Measurements from ENCODE around the gene OGA. TPM values are rescaled to one million over a fixed set of nuclear protein-coding genes. Genes with fewer than 3 reads are reported as not detected.

Gene OGA
- total and polyA plus RNA-seq, 2 of the 8 experiments (the other 6 are each of a cell fraction or from before 2014, with no cell fraction given): 31.2 to 107 TPM

DNA sequence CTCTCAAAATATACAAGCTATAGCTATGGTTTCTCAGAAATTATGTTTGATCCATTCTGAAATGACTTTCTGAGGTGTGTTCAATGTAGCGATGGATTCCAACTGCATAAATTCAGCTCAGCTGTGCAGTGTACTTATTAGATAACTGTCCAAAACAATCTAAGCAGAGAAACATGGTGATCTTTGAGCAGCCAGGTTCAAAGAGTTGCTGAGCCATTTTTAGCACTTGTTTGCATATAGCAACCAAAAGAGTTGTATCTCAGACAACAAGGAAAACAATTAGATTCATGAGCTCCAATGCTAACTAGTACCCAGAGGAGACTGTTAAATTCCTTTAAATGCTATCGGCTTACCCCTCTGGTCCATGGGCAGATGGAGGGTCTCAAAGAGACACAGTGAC lies 41.3 kb upstream of the OGA start:
- Histone ChIP-seq H3K4ac (replicated peaks; ENCODE audit: insufficient read length, low read depth, low read length) (no peak overlapping the region), H2BK5ac (ENCODE audit: low read depth, low read length) (no peak overlapping the region), H3K9ac (replicated peaks in 1 of 4; ENCODE audit: extremely low read depth in 1 of 4, low read depth in 3 of 4, low read length in 3 of 4) (no peak overlapping the region), H3K79me1 (ENCODE audit: low read depth, low read length) (no peaks in the 10 kb centered on the region), H2BK120ac (replicated peaks; ENCODE audit: low read depth, low read length) (no peak overlapping the region), H4K91ac (replicated peaks; ENCODE audit: insufficient read length, low read length) (no peak overlapping the region), H3K23me2 (ENCODE audit: low read depth, low read length) (no peaks in the 10 kb centered on the region), H2AFZ (ENCODE audit: low read length) (no peak overlapping the region), H3K14ac (ENCODE audit: insufficient read length) (no peak overlapping the region), H2BK15ac (ENCODE audit: low read length) (no peak overlapping the region), H2BK12ac (ENCODE audit: low read depth, low read length) (no peak overlapping the region), H3K9me3 (ENCODE audit: insufficient read depth in 2 of 2, low read depth in 1 of 2, low read length in 1 of 2) (peaks cover 0 to 6% of the 10 kb centered on the region in 2 experiments; a peak in 2 of 4 replicates), H3K36me3 (ENCODE audit: control insufficient read depth in 2 of 4, insufficient read depth in 4 of 4, low read length in 3 of 4) (no peaks in the 10 kb centered on the region; a peak in 1 of 8 replicates), H3K4me1 (replicated peaks in 1 of 4; ENCODE audit: control insufficient read depth in 3 of 4, insufficient read depth in 4 of 4, low read length in 3 of 4) (no peaks in the 10 kb centered on the region), H3K27ac (ENCODE audit: low read depth, low read length) (no peak overlapping the region), H3K18ac (ENCODE audit: extremely low read depth, low read length) (no peak overlapping the region), H4K8ac (ENCODE audit: extremely low read depth, insufficient read depth, low read length) (no peak overlapping the region), H3K56ac (replicated peaks; ENCODE audit: insufficient read length, low read depth, low read length) (no peak overlapping the region), H3K27me3 (replicated peaks in 1 of 4; ENCODE audit: control insufficient read depth in 3 of 4, extremely low read depth in 1 of 4, insufficient read depth in 3 of 4, low read length in 3 of 4) (no peaks in the 10 kb centered on the region), H3K23ac (ENCODE audit: insufficient read length) (no peak overlapping the region), H2AK5ac (ENCODE audit: low read depth, low read length) (no peak overlapping the region), H3K4me3 (ENCODE audit: extremely low read depth in 1 of 4, insufficient read depth in 2 of 4, low read depth in 3 of 4, low read length in 4 of 4) (no peak overlapping the region), H3K79me2 (ENCODE audit: control insufficient read depth in 1 of 2, insufficient read depth in 2 of 2, low read length in 2 of 2) (no peaks in the 10 kb centered on the region), H3K4me2 (ENCODE audit: insufficient read depth in 1 of 2, low read depth in 2 of 2, low read length in 2 of 2) (no peak overlapping the region), H2BK20ac (ENCODE audit: low read length) (no peak overlapping the region), H4K20me1 (replicated peaks in 1 of 2; ENCODE audit: control insufficient read depth in 1 of 2, insufficient read depth in 2 of 2, low read length in 2 of 2) (no peaks in the 10 kb centered on the region), H4K5ac (ENCODE audit: insufficient read length, low read depth, low read length) (no peak overlapping the region)
- WGBS, 2 experiments (ENCODE audit: extremely low coverage in 1 of 2, insufficient coverage in 1 of 2, insufficient read length in 1 of 2, insufficient replicate concordance in 2 of 2, low coverage in 1 of 2, low lambda C conversion rate in 2 of 2, missing lambda C conversion rate in 1 of 2): 84% methylated on average over 2 of the region's 2 CpGs; no CpG with 5 or more reads in 1 of the 2 experiments
- ChIA-PET CTCF (ENCODE audit: partially characterized antibody) (interaction anchor here (0.9 to 8.3 kb wide), 11 partner anchors 10 to 210 kb away, joined by 3 to 70 read pairs (median 4); partner anchors contain the start of gene KCNIP2), POLR2A (ENCODE audit: partially characterized antibody) (no interaction called here)
- FAIRE-seq (no peak), DNase-seq (ENCODE audit: low read depth in 1 of 2, low spot score in 2 of 2) (no peak)
- TF ChIP-seq GTF2F1 (IDR thresholded peaks at IDR 0.05; ENCODE audit: borderline replicate concordance, low read depth, low read length): no peak
- no peak for TF ChIP-seq CBX8 (IDR thresholded peaks at IDR 0.05; ENCODE audit: borderline replicate concordance, low read depth, low read length)
- no peak for TF ChIP-seq SRF (IDR thresholded peaks at IDR 0.05; ENCODE audit: low read depth, low read length)
- no peak for TF ChIP-seq EGR1 (IDR thresholded peaks at IDR 0.05; ENCODE audit: borderline replicate concordance, low read depth, low read length)
- no peak for TF ChIP-seq SAP30 (IDR thresholded peaks at IDR 0.05; ENCODE audit: insufficient read depth, insufficient replicate concordance, low read length)
- no peak for TF ChIP-seq SP1 (IDR thresholded peaks at IDR 0.05; ENCODE audit: low read depth, low read length)
- no peak for TF ChIP-seq KDM1A (IDR thresholded peaks at IDR 0.05; ENCODE audit: borderline replicate concordance, low read length)
- no peak for TF ChIP-seq MAFK (IDR thresholded peaks at IDR 0.05; ENCODE audit: low read depth, low read length)
- no peak for TF ChIP-seq PHF8 (conservative IDR thresholded peaks at IDR 0.05; ENCODE audit: low read depth, low read length)
- TF ChIP-seq TAF1 (IDR thresholded peaks at IDR 0.05; ENCODE audit: low read depth, low read length): no peak
- no peak for TF ChIP-seq HDAC6 (IDR thresholded peaks at IDR 0.05; ENCODE audit: low read depth, low read length)
- no peak for TF ChIP-seq SIRT6 (IDR thresholded peaks at IDR 0.05; ENCODE audit: low read length)
- TF ChIP-seq ZNF274 (IDR thresholded peaks at IDR 0.05; ENCODE audit: borderline replicate concordance, extremely low read depth, low read length): no peak
- TF ChIP-seq TEAD4 (IDR thresholded peaks at IDR 0.05; ENCODE audit: low read depth, low read length): no peak
- TF ChIP-seq JUND (IDR thresholded peaks at IDR 0.05; ENCODE audit: low read length): no peak
- no peak for TF ChIP-seq YY1 (IDR thresholded peaks at IDR 0.05; ENCODE audit: low read depth, low read length)

Data from H1 (cell line).